NB4 (cell line): Measurements from ENCODE around the gene PITX1.

ENCODE experiments used
- CTCF ChIP-seq: IDR thresholded peaks from one replicate; pipeline ENCODE4 v1.5.1; 2012; ENCODE audit warnings: low read depth, low read length
- MAX ChIP-seq: IDR thresholded peaks from 2 replicates; pipeline ENCODE4 v1.6.1; 2011; ENCODE audit warnings: low read depth, low read length
- MYC ChIP-seq: IDR thresholded peaks from 2 replicates; pipeline ENCODE4 v1.6.1; 2011; ENCODE audit warnings: low read depth, low read length
- POLR2A ChIP-seq: IDR thresholded peaks from 2 replicates; pipeline ENCODE4 v1.6.1; 2011; ENCODE audit warnings: mild to moderate bottlenecking; ENCODE audit not compliant: insufficient read length; ENCODE audit errors: extremely low read depth

GRCh38 chr5:135033901-135034235, at the start of gene PITX1:
- TF ChIP-seq CTCF (no peak), POLR2A (peak; percentile 38), MYC (no peak), MAX (no peak)
